ENCODE data around the gene PON2. TPM values are rescaled to one million over a fixed set of nuclear protein-coding genes. Genes with fewer than 3 reads are reported as not detected.

Gene PON2
- total and polyA plus RNA-seq, 2 of the 8 experiments (the other 6 are each of a cell fraction or from before 2014, with no cell fraction given) = 20.6 to 31.0 TPM

GRCh38 chr7:95481271-95482165, 46.7 kb upstream of the PON2 start (continued):
- TF ChIP-seq CREB1 (IDR thresholded peaks at IDR 0.05) = no peak
- no peak for TF ChIP-seq GABPA (IDR thresholded peaks at IDR 0.05; ENCODE audit: borderline replicate concordance, insufficient read depth, low read length)
- no peak for TF ChIP-seq SP4 (IDR thresholded peaks at IDR 0.05; ENCODE audit: low read length)
